ENCODE results near the gene TUBB. TPM values are rescaled to one million over a fixed set of nuclear protein-coding genes. Genes with fewer than 3 reads are reported as not detected.

TUBB gene
- total RNA-seq, 2 donors from 2014 or later, result 80.9 to 84.4 TPM

DNA sequence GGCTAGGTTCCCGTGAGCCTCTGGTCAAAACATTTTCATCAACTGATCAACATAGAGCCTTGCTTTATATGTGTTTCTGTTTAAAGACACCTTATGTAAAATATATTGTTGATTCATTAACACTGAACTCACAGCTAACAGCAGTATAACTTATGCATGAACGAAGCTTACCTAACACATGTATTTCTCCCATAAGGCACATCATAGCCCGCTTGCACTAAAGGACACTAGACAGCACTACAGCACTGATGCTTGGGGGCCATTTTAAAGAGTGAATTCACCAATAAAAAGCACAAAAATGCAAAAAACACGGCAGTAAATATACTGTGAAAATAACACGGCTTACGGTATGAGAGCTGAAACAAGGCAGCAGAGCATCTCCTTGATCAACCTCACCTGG lies 18.4 kb downstream of the TUBB start:
- Histone ChIP-seq H3K36me3 (replicated peaks in 1 of 2; ENCODE audit: insufficient read depth in 1 of 2, low read depth in 2 of 2) (peaks cover 4 to 9% of the 10 kb centered on the region in 2 donors), H3K4me3 (no peak overlapping the region), H3K27ac (no peak overlapping the region), H3K4me1 (peaks cover 39% of the 10 kb centered on the region), H3K27me3 (no peaks in the 10 kb centered on the region), H3K9me3 (no peaks in the 10 kb centered on the region)
- TF ChIP-seq, protein P1, sequence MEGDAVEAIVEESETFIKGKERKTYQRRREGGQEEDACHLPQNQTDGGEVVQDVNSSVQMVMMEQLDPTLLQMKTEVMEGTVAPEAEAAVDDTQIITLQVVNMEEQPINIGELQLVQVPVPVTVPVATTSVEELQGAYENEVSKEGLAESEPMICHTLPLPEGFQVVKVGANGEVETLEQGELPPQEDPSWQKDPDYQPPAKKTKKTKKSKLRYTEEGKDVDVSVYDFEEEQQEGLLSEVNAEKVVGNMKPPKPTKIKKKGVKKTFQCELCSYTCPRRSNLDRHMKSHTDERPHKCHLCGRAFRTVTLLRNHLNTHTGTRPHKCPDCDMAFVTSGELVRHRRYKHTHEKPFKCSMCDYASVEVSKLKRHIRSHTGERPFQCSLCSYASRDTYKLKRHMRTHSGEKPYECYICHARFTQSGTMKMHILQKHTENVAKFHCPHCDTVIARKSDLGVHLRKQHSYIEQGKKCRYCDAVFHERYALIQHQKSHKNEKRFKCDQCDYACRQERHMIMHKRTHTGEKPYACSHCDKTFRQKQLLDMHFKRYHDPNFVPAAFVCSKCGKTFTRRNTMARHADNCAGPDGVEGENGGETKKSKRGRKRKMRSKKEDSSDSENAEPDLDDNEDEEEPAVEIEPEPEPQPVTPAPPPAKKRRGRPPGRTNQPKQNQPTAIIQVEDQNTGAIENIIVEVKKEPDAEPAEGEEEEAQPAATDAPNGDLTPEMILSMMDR (IDR thresholded peaks at IDR 0.05), result no peak
- TF ChIP-seq POLR2A (IDR thresholded peaks at IDR 0.05), result no peak
- 76 to 79% methylated on average over 6 of the region's 6 CpGs for WGBS, 2 donors
- intact Hi-C loops (cut with DNase I), result no loop called here
- DNase-seq (no peak), ATAC-seq (no peak)

DNA sequence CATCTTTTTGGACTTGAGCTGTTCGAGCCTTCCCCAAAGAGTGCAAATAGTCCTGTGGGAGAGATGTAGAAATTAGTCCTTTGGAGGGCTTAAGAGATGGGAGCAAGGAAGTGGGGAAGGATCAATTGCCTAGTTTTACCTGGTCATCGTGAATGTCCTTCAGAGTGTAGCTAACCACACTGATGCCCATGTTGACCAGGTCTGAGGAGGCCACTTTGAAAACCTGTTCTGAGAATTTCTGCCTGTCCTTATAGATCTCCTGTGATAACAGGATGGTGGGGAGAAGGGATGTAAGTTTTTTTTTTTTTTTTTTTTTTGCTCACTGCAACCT lies 20.4 kb downstream of the TUBB start:
- ATAC-seq (no peak), DNase-seq (no peak)
- H3K4me1 ChIP-seq, result peaks cover 50% of the 10 kb centered on the region
- intact Hi-C loops (cut with DNase I), result no loop called here
- peak overlapping the region in 2 of 4 donors; percentile 24 to 93 for H3K27ac ChIP-seq
- TF ChIP-seq POLR2A (IDR thresholded peaks at IDR 0.05), result no peak
- TF ChIP-seq, protein P1 (IDR thresholded peaks at IDR 0.05), result no peak
- peaks cover 4% of the 10 kb centered on the region in 2 donors for H3K36me3 ChIP-seq (replicated peaks in 1 of 2; ENCODE audit: insufficient read depth in 1 of 2, low read depth in 2 of 2)
- H3K27me3 ChIP-seq, result no peaks in the 10 kb centered on the region
- WGBS, 2 donors, result 78 to 85% methylated on average over 2 of the region's 2 CpGs
- no peak overlapping the region for H3K4me3 ChIP-seq
- H3K9me3 ChIP-seq, result no peaks in the 10 kb centered on the region

DNA sequence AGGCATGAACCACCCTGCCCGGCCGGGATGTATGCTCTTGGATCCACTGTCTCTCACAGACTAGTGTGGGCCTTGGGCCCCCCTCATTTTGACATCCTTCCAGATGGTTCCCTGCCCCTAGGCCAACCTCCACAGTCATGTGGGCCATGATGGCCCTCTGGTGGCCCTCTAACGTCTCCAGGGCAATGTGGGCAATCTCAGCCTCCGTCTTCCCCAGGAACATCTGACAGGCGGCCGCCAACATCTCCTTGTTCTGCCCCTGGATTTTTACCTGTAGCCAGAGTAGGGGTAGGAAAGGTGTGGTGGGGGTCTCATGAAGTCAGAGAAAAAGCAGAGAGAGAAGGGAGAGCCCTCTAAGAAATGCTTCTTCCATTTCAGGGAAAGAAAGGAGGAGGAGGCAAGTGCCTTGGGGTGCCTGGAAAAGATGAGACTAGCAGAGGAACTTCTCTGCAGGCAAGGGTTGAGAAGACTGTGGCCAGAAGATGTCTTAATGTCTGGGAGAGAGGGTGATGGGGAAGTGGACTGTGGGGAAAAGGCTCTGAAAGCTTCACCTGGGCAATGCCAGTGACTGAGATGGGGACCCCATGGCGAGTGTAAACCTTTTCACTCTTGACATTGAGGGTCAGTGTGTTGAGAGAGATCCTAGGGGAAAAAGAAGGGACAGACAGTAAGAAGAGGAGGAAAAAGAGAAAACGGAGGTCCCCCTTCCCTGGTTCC lies 21.1 kb downstream of the TUBB start:
- ATAC-seq, result no peak
- TF ChIP-seq, protein P1 (IDR thresholded peaks at IDR 0.05), result no peak
- TF ChIP-seq POLR2A (IDR thresholded peaks at IDR 0.05), result no peak
- 68 to 69% methylated on average over 8 of the region's 8 CpGs for WGBS, 2 donors
- H3K36me3 ChIP-seq (replicated peaks in 1 of 2; ENCODE audit: insufficient read depth in 1 of 2, low read depth in 2 of 2), result peaks cover 4% of the 10 kb centered on the region in 2 donors
- H3K4me1 ChIP-seq, result peaks cover 50% of the 10 kb centered on the region
- no peaks in the 10 kb centered on the region for H3K27me3 ChIP-seq
- H3K4me3 ChIP-seq, result no peak overlapping the region
- no peak for DNase-seq
- no peaks in the 10 kb centered on the region for H3K9me3 ChIP-seq
- H3K27ac ChIP-seq, result peak overlapping the region in 3 of 4 donors; percentile 89 to 96 (median 93)
- intact Hi-C loops (cut with DNase I), result no loop called here

DNA sequence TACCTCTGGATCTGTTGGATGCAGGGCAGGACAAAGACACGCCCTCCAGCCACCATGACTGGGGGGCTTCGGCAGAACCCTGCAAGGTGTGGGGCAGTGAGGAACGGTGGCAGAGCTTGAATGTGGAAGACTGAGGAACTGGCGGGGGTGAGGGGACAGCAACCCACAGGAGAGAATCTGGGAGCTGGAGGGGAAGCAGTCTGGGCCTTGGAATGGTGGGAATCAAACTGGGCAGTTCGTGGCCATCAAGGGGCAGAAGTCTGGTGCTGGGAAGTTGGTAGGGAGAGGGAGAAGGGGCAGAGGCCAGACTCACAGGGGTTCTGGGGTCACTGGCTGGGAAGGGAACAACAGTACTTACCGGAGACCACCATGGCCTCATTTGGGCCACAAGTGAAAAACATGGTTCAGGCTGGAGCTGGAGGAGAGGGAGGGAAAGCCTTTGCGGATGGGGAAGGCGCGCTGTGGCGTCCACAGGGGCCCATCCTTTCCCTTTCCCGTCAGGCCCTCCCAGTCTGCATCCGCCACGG lies 21.7 kb downstream of the TUBB start:
- Histone ChIP-seq H3K27me3 (no peaks in the 10 kb centered on the region), H3K36me3 (replicated peaks in 1 of 2; ENCODE audit: insufficient read depth in 1 of 2, low read depth in 2 of 2) (peaks cover 4% of the 10 kb centered on the region in 2 donors), H3K4me3 (peak overlapping the region; percentile 59 to 63), H3K4me1 (peaks cover 53% of the 10 kb centered on the region), H3K27ac (peak overlapping the region; percentile 68 to 96 (median 91)), H3K9me3 (no peaks in the 10 kb centered on the region)
- TF ChIP-seq POLR2A (IDR thresholded peaks at IDR 0.05), result no peak
- TF ChIP-seq, protein P1 (IDR thresholded peaks at IDR 0.05), result no peak
- intact Hi-C loops (cut with DNase I), result no loop called here
- DNase-seq (no peak), ATAC-seq (no peak)
- WGBS, 2 donors, result 10% methylated on average over 13 of the region's 13 CpGs

Data from body of pancreas (tissue), 4 donors.